ENCODE measurements around the gene TMEM184A.

The TMEM184A gene

DNA sequence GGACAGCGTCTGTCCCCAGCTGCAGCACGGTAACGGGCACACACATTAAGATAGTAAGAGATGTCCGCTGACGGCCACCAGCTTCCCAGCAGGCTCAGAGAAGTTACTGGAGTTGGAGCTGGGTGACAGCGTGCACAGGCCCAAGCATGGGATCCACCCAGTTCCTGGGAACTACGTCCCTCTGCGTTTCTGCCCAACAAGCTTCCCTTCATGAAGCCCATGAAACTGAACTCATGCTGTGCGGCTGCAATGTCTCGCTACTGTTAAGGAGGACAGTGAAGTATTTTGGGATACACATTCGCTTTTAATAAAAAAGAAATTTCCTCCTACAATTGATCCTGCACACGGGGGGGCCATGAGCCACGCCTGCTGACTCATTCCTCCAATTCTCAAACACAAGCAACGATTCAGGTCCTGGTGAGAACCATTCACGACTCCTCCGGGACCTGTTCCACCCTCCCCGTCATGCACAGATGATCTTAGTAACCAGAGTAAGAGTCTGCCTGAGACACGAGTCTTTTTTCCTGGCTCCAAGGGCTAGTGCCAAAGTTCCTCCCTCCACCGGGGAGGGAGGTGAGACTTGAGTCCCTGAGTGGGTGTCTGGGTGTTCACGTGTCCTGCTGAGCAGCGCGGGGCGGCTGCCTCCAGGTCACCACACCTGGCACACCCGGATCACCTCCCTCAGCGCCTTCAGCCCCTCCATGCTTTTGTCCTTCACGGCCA, 11.2 kb upstream of the TMEM184A start:
- DNase-seq = peak; percentile 28 to 48

DNA sequence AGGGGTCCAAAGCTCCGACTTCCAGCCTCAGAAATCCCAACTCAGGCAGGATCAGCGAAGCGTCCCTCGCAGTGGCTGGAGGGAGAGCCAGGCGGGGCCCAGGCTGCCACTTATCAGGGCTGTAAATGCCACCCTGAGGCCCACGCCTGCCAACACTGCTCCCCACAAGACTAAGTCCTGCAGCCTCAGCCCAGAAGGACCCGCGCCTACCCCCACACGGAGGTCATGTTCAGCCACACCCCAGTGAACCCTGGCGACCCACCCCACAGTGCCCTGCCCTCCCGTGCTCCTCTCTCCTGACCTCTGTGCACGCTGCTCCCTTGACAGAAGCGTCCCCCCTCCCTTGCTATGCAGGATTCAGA, 10.7 kb upstream of the TMEM184A start:
- DNase-seq = no peak

DNA sequence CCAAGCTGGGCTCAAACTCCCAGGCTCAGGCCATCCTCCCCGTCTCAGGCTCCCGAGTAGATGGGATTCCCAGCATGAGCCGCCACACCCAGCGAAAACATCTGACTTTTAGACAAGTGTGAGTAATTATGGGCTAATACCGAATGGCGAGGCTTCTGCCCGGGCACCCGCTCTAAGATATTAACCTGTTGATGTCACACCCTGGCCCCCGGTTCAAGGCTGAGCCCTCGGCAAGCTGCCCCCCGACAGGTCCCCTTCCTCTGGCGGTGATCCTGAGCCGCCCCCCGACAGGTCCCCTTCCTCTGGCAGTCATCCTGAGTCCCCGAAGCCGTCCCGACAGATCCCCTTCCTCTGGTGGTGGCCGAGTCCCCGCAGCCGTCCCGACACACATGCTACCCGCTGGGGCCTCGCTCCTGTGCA, 8.6 kb upstream of the TMEM184A start:
- DNase-seq = no peak

DNA sequence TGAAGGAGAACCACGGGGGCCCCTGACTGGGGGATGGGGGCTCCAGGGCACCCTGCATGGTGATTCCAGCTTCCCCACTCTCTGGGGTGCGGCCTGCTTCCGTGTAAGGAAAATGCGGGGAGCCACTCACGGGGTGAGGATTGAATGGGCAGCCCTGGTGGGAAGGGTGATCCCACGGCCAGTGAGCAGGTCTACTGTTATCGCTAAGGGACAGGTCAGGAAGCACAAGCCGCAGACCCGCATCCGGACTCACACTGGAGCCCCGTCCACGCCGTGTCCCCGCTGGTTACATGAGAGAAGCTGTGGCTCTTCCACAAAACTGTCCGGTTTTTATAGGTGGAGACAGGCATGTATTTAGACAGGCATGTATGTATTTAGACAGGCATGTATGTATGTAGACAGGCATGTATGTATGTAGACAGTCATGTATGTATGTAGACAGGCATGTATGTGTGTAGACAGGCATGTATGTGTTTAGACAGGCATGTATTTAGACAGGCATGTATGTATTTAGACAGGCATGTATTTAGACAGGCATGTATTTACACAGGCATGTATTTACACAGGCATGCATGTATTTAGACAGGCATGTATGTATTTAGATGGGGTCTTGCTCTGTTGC, 8.1 kb upstream of the TMEM184A start:
- DNase-seq = no peak

DNA sequence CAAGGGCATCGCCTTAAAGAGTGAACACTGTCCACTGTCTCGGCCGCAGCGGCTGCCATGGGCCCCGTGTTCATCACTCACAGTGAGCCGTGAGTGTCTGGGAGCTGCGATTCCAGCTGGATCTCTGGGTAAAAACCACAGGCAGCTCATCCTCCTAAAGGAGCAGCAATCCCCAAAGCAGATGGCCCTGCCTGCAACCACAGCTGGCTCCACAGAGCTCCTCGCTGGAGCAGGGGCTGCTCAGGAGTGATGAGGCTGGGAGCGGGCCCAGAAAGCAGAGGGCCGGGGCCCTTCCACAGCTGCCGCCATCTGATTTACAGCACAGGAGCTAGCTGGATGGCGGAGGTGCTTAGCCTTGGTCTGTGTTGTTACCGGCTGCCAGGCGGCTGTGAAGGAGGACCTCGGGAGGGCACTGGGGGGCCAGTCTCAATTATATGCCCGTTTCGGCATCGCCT, 6.6 kb upstream of the TMEM184A start:
- no peak for DNase-seq

DNA sequence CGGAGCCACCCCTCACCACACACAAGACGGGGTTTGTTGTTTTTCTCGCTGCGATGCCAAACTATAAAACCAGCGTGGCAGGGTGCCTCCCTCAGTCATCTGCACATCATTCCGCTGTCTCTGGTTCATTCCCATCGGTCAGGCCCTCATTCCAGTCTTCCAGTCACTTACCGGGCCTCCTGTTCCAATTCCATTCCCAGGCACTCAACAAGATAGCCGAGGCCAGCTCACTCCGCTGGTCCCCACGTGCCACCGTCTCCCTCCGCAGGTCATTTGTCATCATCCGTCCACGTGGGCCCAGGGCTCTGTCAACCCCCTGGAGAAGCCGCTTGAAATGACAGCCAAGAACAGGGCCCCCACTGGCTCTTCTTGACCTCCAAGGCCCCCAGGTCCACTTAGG, 6.1 kb upstream of the TMEM184A start:
- DNase-seq = no peak

DNA sequence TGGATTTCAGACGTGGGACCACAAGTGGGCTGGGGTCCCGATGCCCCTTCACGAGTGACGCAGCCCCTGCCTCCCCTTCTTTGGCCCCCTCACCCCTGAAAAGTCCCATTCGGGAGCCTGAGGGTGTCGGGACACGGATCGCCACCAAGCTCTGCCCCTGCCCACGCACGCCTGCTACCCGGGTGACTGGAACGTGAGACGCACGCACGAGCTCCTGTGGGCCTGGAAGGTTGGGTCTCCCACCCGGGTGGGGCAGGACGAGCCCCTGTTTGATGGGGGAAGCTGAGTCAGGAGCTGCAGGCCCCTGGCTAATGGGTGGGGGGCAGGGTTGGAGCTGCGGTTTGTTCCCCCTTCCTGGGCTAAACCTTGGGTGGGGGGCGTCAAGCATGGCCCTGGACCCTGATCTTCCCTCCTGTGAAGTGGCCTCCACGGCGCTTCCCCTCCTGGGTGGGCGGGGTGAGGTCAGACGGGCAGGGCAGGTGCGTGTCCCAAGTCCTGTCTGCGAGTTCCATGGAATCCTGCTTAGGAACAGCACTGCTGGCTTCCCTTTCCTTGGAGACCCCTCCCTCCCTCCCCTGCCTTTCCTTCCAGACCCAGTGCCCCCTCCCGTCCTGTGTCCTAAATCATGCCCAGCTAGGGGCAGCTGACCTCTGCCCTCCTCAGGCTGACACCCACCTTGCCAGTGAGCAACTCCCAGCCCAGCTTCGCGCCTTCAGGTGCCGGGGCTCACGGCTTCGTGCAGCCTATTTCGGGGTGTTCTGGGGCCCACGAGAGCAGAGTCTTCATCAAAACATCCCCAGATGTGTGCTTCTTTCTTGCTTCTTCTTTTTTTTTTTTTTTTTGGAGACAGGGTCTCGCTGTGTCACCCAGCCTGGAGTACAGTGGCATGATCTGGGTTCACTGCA, 5.3 kb upstream of the TMEM184A start:
- DNase-seq = no peak

DNA sequence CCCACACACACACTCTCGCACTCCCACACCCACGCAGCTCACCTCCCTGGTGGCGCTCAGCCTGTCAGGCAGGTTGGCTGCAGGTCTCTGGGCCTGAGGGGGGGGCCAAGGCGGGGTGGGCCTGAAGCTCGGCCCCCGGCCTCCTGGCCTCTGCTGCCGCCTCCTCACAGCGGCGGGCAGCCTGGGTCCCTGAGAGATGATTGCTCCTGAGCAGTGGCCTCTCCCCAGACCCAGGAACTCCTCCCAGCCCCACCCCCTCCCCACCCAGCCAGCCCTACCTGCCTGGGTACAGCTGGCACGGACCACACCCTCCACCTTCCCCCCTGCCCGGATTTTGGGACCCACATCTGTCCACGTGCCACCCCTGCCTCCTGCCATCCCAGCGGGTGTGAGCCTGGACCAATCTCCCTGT, 4.6 kb upstream of the TMEM184A start:
- DNase-seq = no peak

DNA sequence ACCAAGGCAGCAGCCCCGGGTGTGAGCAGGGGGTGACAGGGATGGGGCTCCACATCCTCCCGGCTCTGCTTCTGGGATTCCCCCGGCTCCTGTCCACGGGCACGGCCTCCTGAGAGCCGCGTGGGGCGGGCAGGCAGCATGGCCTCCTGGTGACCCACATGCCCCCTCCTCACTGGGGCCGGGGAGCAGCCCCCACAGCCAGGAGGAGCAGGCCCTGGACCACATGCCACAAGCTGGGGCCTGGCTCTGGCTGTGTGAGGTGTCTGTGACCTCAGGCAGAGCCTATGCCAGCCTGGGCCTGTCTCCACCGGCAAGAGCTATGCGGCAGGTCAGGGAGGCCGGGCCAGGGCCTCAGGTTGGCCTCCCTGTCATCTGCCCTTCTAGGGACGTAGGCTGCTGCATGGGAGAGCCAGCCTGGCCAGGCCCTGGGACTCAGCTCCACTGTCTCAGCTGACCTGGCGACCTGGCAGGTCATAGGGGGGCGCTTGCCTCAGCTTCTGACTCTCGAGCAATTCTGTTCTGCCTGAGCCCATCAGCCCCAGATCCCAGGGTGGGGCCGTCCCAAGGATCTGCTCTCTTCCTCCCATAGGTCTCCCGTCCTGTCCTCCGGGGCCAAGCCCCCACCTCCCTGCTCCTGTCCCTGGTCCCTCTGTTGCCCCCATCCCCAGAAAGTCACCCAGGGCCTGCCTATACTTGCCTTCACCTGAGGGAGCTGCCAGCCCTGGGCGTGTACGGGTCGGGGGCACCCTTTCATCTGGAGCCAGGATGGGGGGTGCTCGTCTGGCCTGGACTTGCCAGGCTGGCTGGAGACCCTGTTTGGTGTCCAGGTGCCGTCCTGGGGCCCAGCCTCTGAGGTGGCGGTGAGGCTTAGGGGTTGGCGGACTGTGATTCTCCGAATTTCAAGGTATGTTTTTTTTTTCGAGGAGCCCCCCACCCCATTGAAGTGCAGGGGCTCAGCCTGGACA, 3.9 kb upstream of the TMEM184A start:
- DNase-seq = no peak

DNA sequence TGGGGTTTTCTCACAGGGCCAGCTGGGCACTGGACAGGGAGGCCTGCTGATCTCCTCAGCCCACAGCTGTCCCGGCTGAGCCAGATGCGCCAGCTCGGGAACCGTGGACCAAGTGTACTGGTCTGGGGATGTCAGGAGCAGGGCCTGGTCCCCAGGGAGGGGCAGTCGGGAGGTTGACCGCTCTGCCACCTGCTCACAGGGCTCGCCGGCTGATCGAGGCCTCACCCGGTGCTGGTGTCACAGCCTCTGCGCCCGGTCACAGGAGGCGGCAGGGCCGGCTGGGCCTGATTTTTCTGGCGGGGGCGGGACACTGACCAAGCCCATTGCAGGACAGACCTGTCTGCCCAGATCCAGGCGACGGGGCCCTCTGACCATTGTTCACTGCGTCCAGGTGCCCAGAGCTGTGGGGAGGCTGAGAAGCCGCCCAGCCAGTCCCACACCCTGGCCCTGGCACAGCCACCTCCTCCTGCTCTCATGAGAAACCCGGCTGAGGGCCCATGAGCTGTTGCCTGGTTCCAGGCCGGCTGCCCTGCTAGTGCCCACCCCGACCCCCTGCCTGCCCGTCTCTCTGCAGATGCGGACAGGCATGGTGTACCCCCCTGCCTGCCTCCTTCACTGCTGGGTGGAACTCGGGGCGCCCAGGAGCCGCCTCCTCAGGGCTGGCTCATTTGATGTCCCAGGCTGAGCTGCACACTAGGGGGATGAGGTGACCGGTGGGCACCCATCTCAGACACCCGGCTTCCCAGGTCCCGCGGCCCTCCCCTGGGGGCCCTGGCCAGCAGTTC, 3.0 kb upstream of the TMEM184A start:
- no peak for DNase-seq

DNA sequence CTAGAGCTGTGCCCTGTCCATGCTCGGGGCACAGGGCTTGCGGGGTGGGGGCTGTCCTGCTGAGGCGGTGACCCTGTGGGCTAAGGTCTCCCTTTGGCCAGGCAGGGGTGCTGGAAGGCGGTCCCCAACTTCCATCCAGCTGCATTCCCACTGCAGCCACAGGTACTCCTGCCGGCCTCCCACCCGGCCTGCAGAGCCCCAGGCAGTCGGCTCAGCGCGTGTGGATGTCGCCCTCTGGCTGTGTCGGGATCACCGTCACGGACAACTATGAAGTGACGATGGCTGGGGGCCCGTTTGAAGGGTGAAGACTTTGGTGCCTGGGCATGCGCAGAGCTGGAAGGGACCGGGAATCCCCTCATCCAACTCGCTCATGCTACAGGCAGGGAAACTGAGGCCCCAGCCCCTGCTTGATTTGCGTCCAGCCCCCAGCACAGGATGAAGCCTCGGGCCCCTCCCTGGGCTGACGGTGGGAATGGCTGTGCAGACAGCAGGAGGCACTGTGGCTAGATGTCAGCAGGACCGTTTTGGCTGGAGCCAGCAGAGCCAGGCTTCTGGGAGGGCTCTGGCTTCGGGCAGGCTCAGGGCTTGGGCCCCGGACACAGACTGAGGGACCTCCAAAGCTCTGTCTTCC, 2.3 kb upstream of the TMEM184A start:
- DNase-seq = no peak

DNA sequence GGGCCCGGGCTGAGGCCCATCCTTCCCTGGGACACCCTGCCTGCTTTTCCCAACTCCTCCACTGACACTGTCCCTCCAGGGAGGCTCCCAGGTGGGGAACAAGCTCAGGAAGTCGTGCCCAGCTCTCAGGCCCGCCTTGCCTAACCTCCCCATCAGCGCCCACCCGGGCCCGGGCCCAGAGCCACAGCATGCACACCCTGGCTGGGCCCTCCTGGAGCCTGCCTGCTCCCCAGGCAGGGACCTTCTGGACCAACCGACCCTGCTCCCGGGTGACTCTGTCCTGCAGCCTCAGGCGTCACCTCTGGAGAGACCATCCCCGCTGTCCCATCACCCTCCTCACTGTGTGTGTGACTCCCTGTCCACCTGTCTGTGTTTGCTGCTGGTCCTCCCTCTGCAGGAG, 1.8 kb upstream of the TMEM184A start:
- DNase-seq = no peak

DNA sequence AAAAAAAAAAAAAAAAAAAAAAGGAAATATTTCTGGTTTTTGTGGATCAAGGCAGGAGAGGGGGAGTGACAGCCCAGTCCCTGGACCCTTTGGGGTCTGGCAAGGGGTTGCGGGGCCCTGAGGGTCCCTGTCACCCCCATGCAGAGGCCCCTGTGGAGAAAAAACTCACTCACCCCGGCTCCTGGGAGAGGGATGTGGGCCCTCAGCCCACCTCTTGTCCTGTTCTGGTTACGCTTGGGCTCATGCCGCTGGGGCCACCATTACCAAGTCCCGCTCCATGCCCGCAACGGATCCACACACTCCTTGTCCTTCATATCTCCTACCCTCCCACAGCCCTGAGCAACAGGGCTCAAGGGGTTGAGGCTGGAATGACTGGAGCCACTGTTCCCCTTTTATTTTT, 1.0 kb upstream of the TMEM184A start:
- DNase-seq = no peak

DNA sequence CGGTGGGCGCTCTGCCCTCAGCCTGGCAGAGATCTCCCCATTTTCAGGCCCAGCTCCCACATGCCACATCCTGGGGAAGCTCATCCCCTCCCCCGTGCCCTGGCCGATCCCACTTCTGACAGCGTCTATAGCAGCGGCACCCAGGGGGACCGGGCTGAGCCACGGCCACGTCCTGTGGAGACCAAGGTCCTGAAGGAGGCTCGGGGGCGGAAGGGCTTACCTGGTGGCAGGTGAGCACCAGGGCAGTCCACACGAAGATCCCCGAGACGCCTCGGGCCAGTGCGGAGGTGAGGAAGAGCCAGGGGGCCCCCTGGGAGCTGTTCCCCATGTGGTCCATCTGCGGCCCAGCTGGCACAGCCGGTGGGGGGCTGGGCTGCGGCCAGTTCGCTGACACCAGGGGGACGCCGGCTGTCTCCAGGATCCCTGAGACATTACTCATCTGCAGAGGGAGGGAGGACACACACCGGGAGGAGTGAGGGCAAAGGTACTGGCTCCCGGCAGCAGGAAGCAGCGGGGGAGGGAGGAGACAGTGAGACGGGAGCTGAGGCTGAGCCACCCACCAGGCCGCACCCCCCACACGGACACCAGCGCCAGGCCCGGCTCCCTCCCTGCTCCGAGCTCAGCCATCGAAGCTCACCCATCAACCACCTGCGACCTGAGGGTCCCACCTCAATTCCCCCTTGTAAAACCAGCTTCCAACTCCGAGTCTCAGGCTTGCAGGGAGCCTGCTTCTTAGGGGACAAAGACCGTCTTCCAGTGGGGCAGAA, 776 bp downstream of the TMEM184A start:
- peak; percentile 70 to 85 for DNase-seq

DNA sequence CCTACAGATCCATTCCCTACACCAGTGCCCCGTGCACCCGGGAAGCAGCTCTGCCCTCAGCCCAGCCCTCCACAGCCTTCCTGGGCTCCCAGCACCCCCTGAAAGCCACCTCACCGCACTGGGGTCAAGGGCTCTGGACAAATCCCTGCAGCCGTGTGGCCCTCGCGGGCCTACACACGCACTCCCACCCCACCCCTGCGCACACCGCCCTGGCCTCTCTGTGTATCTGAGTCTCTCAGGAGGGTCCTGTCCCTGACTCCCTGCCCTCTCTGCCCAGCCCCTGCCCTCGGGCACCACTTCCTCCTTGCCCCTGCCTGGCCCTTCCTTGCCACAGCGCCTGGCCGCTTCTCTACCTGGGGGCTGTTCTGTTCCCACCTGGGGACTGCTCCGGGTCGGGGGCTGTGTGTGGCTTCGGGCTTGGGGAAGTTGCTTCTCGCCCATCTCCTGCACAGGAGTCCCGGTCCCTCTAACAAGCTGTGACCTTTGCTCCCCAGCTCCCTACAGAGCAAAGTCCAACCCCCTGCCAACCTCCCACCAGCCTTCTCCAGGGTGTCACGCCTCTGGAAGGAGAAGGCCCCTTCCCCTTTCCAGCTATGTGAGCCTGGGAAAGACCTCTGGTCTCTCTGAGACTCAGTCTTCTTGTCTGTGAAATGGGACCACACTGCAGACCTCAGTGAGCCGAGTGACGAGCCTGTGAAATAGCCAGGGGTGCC, 1.5 kb downstream of the TMEM184A start:
- no peak for DNase-seq

DNA sequence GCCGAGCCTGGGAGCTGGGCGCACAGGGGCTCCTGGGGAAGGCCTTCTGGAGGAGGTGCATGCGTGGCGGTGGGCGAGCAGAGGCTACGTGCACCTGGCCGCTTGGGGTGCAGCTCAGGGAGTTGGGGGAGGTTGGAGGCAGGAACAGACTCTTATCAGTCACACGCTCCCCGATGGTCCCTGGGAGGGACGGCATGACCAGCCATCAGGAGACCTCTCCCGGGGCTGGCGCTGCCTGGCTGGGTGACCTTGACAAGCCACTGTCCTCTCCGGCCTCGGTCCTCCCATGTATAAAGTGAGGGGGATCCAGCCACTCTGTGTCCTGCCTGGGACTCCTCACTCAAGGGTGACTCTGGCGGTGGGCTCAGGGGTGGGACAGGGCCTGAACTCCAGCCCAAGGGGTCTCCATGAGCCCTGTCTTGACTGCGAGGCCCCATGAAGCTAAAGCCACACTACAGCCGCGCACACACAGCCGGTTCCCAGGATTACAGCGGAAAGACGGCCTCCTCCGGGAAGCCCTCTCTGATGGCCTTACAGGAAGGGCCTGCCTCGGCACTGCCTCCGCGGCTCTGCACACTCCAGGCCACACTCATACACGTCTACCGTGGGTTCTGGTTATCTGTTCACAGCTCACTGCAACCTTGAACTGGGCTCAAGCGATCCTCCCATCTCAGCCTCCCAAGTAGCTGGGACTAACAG, 2.3 kb downstream of the TMEM184A start:
- no peak for DNase-seq

DNA sequence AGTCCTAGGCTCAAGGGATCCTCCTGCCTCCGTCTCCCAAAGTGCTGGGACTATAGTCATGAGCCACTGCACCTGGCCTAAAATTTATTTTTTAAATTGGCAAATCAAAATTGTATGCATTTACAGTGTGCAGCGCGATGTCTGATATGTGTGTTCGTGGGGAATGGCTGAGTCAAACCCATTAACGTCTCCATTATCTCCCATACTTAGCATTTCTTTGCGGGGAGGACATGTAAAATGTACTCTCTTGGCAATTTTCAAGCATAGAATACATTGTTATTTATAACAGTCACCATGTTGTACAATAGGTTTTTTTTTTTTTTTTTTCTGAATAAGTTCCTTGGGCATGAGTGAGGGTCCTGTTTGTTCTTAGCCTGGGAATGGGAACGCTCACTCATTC, 3.8 kb downstream of the TMEM184A start:
- no peak for DNase-seq

DNA sequence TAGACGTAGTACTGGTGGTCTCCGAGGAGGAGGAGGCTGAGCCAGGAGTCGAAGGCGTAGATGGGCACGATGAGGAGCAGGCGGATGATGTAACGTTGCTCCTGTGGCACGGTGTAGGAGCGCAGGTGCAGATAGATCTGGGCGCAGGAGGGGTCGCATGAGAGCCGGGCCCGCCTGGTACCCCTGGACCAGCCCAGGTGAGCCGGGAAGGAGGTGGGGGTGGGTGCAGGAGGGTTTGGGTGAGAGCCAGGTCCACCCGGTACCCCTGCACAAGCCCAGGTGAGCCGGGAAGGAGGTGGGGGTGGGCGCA, 5.2 kb downstream of the TMEM184A start:
- no peak for DNase-seq
